Panc1 (cell line): Measurements from ENCODE around the gene SEC11C. TPM values are rescaled to one million over a fixed set of nuclear protein-coding genes. Genes with fewer than 3 reads are reported as not detected.

Experiments
- ATAC-seq: fragments of 200-7000 bp; cut with Tn5 transposase; 2 replicates; pipeline ENCODE4 v1.9.1; 2020; ENCODE audit warnings: mild to moderate bottlenecking, moderate library complexity
- BruUV-seq: library from RNA; stranded (reverse); fragments of 400-500 nt; replicated peaks from 2 replicates; lab custom pipeline; 2021; lab: Mats Ljungman, UMichigan
- CTCF ChIA-PET: fragments of 300-600 bp; sonication (Branson Sonifier 250); formaldehyde crosslinking; loops from one replicate; lab custom pipeline; 2022; ENCODE audit warnings: antibody characterized with exemption; lab: Charles Lee
- POLR2A ChIA-PET: fragments of 300-600 bp; sonication (Branson Sonifier 250); formaldehyde crosslinking; loops from one replicate; lab custom pipeline; 2022; ENCODE audit warnings: antibody characterized with exemption; lab: Charles Lee
- DNase-seq: peaks from one replicate; pipeline ENCODE4 v3.0.0-alpha.2; 2010; ENCODE audit warnings: low read depth, low spot score
- H3K27ac ChIP-seq: 2 replicates; pipeline ENCODE4 v1.5.1; 2011; ENCODE audit warnings: mild to moderate bottlenecking, low read length, inconsistent platforms
- H3K27me3 ChIP-seq: fragments of 200-500 bp; sonication (Bioruptor generic); 2 replicates; pipeline ENCODE4 v1.6.0; 2014; ENCODE audit warnings: low read length, inconsistent platforms; ENCODE audit not compliant: control insufficient read depth, insufficient read depth
- H3K36me3 ChIP-seq: fragments of 200-500 bp; sonication (Bioruptor generic); 2 replicates; pipeline ENCODE4 v1.5.1; 2014; ENCODE audit warnings: inconsistent platforms, mild to moderate bottlenecking, low read length, moderate library complexity; ENCODE audit not compliant: control insufficient read depth, insufficient read depth
- H3K4me1 ChIP-seq: 2 replicates; pipeline ENCODE4 v1.5.1; 2011; ENCODE audit warnings: inconsistent platforms, mild to moderate bottlenecking, low read length, moderate library complexity; ENCODE audit not compliant: control insufficient read depth, insufficient read depth
- H3K4me3 ChIP-seq, 2 experiments: 2 replicates each; pipeline ENCODE4 v1.5.1; 2011 to 2012; ENCODE audit warnings: low read depth in 2 of 2, low read length in 2 of 2, mild to moderate bottlenecking in 2 of 2, inconsistent platforms in 1 of 2, moderate library complexity in 1 of 2
- H3K9me3 ChIP-seq: fragments of 200-500 bp; sonication (Bioruptor generic); 2 replicates; pipeline ENCODE4 v1.5.1; 2014; ENCODE audit warnings: low read depth, mild to moderate bottlenecking, inconsistent platforms, low read length, moderate library complexity; ENCODE audit not compliant: control insufficient read depth, insufficient read depth
- CTCF ChIP-seq: fragments of 450-650 bp; IDR thresholded peaks from 2 replicates; pipeline ENCODE4 v1.5.1; 2017; ENCODE audit warnings: mild to moderate bottlenecking
- POLR2AphosphoS5 ChIP-seq: IDR thresholded peaks from 2 replicates; pipeline ENCODE4 v1.6.1; 2012; ENCODE audit warnings: mild to moderate bottlenecking, low read depth, low read length, moderate library complexity
- SIN3A ChIP-seq: IDR thresholded peaks from 2 replicates; pipeline ENCODE4 v1.6.1; 2012; ENCODE audit warnings: low read depth, mild to moderate bottlenecking, low read length, moderate library complexity, borderline replicate concordance; ENCODE audit not compliant: insufficient read depth
- TCF7L2 ChIP-seq: IDR thresholded peaks from 2 replicates; pipeline ENCODE4 v1.6.1; 2011; ENCODE audit warnings: mild to moderate bottlenecking, low read depth, low read length, inconsistent platforms
- in situ Hi-C: cut with HindIII; loops from 2 replicates; pipeline ENCODE4 v1.10.0; 2016; ENCODE audit warnings: low sequenced_read_pairs, low pct_unique_long_range_greater_than_20kb
- intact Hi-C: fragments of 100-400 bp; cut with micrococcal nuclease; formaldehyde crosslinking; loops from one replicate; pipeline ENCODE4 v1.10.0; 2022; ENCODE audit not compliant: unreplicated experiment
- total RNA-seq: library from RNA; stranded (reverse); gene quantifications from one replicate; pipeline ENCODE4 v1.2.1, GENCODE V29; 2021; ENCODE audit not compliant: unreplicated experiment
- TF ChIP-seq, protein P1 (sequence below), 2 experiments: IDR thresholded peaks; 2 replicates each; pipeline ENCODE4 v1.6.1; 2011 to 2012; ENCODE audit warnings: low read depth in 2 of 2, control low read depth in 1 of 2, low read length in 1 of 2, mild to moderate bottlenecking in 1 of 2, moderate library complexity in 1 of 2; ENCODE audit not compliant: insufficient read depth in 1 of 2

SEC11C gene
- total RNA-seq, 1 experiment from 2014 or later, result 48.3 TPM

- in situ Hi-C loops, result no loop called here
- POLR2A ChIA-PET, result no interaction called here
These were observed 33.1 kb downstream of the SEC11C start for GRCh38 chr18:59172664-59173249.

DNA sequence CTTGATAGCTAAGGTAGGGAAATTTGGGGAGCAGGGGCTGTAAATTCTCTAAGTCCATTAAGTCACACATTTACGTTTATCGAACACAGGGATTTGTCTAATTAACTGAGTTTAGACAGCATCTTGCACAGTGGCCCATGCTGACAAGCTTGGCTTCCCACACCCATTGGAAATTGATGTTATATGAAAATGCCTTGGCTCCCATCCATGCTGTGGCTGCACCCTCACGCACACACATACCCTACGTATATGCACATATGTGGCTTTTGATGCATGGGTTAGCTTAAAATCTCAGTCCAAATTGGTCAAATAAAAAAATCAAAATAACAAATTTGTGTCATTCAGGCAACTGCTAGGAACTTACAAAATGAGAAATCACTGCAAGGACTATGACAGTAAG lies 37.8 kb downstream of the SEC11C start:
- no peak for TF ChIP-seq POLR2AphosphoS5
- no peak for TF ChIP-seq SIN3A
- TF ChIP-seq, protein P1, sequence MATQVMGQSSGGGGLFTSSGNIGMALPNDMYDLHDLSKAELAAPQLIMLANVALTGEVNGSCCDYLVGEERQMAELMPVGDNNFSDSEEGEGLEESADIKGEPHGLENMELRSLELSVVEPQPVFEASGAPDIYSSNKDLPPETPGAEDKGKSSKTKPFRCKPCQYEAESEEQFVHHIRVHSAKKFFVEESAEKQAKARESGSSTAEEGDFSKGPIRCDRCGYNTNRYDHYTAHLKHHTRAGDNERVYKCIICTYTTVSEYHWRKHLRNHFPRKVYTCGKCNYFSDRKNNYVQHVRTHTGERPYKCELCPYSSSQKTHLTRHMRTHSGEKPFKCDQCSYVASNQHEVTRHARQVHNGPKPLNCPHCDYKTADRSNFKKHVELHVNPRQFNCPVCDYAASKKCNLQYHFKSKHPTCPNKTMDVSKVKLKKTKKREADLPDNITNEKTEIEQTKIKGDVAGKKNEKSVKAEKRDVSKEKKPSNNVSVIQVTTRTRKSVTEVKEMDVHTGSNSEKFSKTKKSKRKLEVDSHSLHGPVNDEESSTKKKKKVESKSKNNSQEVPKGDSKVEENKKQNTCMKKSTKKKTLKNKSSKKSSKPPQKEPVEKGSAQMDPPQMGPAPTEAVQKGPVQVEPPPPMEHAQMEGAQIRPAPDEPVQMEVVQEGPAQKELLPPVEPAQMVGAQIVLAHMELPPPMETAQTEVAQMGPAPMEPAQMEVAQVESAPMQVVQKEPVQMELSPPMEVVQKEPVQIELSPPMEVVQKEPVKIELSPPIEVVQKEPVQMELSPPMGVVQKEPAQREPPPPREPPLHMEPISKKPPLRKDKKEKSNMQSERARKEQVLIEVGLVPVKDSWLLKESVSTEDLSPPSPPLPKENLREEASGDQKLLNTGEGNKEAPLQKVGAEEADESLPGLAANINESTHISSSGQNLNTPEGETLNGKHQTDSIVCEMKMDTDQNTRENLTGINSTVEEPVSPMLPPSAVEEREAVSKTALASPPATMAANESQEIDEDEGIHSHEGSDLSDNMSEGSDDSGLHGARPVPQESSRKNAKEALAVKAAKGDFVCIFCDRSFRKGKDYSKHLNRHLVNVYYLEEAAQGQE (IDR thresholded peaks at IDR 0.05; ENCODE audit: insufficient read depth in 1 of 2, low read depth in 2 of 2, low read length in 1 of 2), result no peak
- no peak for TF ChIP-seq TCF7L2
- TF ChIP-seq CTCF, result no peak
- BruUV-seq, result no TSS peak
- no peaks in the 10 kb centered on the region for H3K4me1 ChIP-seq
- ChIA-PET POLR2A (no interaction called here), CTCF (no interaction called here)
- no peaks in the 10 kb centered on the region for H3K36me3 ChIP-seq
- H3K27ac ChIP-seq, result no peak overlapping the region
- ATAC-seq (no peak), DNase-seq (no peak)
- peaks cover 9% of the 10 kb centered on the region; the same call in 1 of the 2 replicates for H3K9me3 ChIP-seq
- H3K4me3 ChIP-seq, result no peak overlapping the region
- no peaks in the 10 kb centered on the region for H3K27me3 ChIP-seq
- intact Hi-C loops (no loop called here), in situ Hi-C loops (no loop called here)

More at GRCh38 chr18:59172664-59173249, 33.1 kb downstream of the SEC11C start:
- Histone ChIP-seq H3K36me3 (no peaks in the 10 kb centered on the region), H3K4me3 (no peak overlapping the region), H3K27ac (no peak overlapping the region), H3K4me1 (no peaks in the 10 kb centered on the region), H3K9me3 (peaks cover 12% of the 10 kb centered on the region; the same call in 1 of the 2 replicates), H3K27me3 (no peaks in the 10 kb centered on the region)
- ATAC-seq, result no peak
- DNase-seq, result no peak
- intact Hi-C loops, result no loop called here
- CTCF ChIA-PET, result no interaction called here
- TF ChIP-seq SIN3A (no peak), CTCF (no peak), TCF7L2 (no peak), POLR2AphosphoS5 (no peak)
- TF ChIP-seq, protein P1 (IDR thresholded peaks at IDR 0.05; ENCODE audit: insufficient read depth in 1 of 2, low read depth in 2 of 2, low read length in 1 of 2), result no peak
- BruUV-seq, result no TSS peak
